Stimulated activated CD4-positive, alpha-beta T cell treated with anti-CD3 and anti-CD28 coated beads, Interleukin-4, amount 100 ng/mL, for 1 hour (primary cell): ENCODE measurements around the gene COX8A.
"Not testable (repeated sequence)": the region's sequence is repeated elsewhere in the genome, so short reads cannot be mapped to it uniquely, and the experiment has no call there.

Experiments
- DNase-seq: peaks from one replicate; pipeline ENCODE4 v3.0.0-alpha.2; 2020

The COX8A gene

DNA sequence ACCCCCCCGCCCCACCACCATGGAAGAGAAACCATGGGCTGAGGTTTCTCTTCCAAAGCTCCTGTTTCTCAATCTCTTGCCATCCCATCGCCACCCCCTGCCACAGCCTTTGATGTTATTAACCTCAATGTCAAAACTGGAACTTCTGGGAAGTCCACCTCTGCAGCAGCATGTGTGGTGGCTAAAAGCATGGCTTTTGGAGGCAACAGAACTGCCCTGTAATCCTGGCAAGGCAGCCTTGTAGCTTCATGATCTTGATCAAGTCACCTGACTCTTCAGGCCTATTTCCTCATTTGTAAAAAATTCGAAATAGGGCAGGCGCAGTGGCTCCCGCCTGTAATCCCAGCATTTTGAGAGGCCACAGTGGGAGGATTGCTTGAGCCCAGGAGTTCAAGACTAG is 3.5 kb upstream of the COX8A start:
- DNase-seq: no peak

DNA sequence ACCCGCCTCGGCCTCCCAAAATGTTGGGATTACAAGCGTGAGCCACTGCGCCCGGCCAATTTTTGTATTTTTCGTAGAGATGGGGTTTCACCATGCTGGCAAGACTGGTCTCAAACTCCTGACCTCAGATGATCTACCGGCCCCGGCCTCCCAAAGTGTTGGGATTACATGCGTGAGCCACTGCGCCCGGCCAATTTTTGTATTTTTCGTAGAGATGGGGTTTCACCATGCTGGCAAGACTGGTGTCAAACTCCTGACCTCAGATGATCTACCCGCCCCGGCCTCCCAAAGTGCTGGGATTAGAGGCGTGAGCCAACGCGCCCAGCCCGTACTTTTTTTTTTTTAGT is 535 bp upstream of the COX8A start:
- not testable (repeated sequence) for DNase-seq

DNA sequence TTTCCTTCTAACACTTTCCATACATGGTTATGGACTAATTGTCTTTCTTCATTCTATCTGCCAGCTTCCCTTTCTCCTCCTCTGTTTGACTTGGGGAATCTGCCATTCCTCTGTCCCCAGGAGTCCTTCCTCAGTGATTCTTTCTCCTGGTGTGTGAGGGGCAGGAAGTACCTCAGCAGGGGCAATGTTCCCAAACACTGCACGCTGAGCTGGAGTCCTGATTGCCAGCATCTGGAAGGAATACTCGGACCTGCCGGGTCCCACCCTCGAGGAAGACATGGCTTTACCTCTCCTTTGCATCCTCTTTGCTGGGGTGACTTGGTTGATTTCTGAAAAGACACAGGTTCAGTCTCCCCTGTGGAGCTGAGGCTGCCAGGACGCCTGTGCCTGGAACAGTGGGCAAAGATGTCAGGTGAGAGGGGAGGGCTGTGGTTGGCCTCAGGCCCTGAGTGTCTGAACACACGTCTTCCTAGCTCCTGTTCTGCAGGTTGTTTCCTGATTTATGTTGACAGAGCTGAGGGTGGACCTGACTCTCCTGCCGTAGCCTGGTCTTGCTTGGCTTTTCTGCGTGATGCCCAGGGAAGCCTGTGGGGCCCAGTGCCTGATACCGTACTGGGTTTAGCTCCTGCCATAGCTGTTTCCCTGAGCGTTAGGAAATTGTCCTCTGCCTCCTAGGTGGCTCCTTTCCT is 4.3 kb downstream of the COX8A start:
- no peak for DNase-seq

DNA sequence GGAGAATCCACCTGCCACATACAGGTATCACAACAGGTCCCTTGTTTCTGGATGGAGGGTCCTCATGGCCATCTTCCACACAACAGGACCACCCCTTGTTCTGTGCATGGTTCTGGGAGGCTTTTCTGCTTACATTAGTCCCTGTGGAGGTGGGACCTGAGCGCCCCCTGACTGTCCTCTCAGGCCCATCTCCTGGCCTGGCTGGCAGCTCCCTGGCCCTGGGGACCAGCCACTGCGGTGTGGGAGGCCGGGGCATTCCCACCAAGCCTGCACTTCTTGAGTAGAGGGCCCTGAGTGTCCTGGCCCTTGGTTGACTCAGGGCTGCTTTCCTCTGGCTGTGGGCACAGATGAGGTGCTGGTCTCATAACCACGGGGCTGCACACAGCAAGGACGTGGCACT is 5.0 kb downstream of the COX8A start:
- no peak for DNase-seq

DNA sequence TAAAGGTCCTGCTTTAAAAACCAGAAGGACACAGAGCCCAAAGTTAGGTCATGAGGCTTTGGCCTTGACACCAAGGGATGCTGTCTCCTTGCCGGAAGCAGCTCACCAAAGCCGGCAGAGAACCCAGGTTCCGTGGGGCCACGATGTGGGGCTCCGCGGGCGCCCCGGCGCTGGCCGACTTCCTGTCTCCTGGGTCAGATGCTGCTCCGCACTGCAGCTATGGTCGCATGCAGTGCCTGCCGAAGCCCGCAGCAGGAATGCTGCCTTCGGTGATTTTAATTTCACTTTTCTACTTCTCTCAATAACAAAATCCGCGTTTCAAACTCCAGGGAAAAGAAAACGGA is 11.4 kb downstream of the COX8A start:
- peak; percentile 69 for DNase-seq

DNA sequence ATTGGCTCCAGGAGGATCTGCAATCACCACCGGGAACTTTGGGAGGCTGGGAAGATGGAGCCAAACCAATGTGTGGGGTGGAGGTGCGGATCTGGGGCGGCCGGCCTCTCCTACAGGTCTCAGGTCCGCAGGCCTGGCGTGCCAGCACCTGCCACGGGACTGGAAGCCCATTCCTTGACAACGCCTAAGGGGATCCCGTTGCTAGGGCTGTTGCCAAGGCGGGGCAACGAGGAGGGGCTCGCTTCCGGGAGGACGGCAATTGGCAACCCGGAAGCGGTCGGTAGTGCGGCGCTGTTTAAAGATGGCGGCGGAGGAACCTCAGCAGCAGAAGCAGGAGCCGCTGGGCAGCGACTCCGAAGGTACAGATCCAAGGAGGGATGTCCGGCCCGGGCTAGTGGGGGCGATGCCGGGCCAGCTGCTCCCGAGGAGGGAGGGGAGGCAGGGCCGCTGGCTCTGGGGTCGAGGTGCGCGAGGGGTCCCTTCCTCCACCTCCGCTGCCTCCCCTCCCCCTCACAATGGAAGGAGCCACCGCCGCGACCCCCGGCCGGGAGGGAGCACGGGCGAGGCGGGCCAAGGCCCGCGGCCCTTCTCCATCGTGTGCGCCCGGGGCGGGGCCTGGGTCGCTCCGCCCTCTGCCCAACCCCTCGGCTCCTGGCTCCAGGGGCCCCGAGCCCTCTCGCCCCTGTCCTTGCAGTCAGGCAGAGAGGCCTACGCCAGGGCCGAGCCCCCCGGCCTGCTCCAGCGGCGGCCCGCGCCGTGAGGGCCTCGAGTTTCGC is 11.9 kb downstream of the COX8A start, which contains the start of gene OTUB1:
TSS of gene OTUB1 (plus strand) at position 283 of the 776 bp plus-strand sequence. CDS start at position 302, 19 bp downstream.
- DNase-seq: peak; percentile 89

DNA sequence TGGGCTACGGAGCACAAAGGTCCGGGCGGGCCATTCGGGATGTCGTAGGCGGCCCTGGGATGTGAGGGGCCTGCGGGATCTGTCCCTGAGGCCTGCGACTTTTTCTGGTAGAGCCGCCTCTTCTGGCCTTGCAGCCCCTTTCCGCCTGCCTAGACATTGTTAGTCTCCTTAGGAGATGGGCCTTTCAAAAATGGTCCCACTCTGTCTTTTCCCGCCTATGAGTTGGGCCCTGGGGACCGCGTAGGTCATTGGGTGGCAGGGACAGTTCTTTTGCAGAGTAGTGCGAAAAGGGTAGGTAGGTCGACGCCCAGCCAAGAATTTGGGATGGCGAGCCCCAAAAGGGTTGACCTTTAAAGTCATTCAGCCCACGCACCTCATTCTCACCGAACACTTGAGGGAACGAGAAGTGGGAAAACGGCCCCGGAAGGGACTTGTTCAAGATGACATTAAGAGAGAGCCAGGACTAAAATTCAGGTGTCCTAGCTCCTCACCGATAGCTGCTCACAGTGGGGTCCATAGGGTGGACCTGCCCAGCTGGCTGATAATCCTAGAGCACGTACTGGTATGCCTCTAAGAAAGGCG is 12.6 kb downstream of the COX8A start:
- DNase-seq: no peak

DNA sequence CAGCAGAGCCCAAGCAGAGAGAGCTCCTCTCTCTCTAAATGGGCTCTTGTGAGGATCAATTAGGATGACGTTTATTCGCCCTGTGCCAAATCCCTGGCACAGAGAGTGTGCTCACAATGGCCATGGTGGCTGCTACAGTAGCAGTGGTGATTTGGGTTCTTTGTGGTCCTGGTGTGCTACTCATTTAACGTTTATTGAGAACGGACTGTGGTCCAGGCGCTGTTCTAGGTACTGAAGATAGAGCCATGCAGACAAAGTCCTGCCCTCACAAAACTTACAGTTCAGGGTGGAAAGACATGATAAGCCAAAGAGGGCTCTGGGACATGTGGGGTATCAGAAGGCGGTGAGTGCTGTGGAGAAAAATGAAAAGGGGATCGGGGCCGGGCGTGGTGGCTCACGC is 17.1 kb downstream of the COX8A start:
- DNase-seq: no peak

DNA sequence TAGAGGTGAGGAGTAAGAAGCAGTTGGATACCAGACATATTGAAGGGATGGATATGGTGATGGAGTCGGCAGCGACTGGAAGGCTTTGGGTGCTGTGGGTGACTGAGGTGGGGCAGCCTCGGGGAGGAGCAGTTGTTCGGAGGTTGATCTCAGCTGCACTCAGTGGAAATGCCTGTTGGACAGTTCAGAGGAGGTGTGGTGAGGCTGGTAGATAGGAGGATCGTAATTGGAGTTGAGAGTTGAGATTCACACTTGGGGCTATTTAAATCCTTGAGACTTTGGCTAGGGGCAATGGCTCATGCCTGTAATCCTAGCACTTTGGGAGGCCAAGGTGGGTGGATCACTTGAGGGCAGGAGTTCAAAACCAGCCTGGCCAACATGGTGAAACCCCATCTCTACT is 18.7 kb downstream of the COX8A start:
- DNase-seq: no peak

DNA sequence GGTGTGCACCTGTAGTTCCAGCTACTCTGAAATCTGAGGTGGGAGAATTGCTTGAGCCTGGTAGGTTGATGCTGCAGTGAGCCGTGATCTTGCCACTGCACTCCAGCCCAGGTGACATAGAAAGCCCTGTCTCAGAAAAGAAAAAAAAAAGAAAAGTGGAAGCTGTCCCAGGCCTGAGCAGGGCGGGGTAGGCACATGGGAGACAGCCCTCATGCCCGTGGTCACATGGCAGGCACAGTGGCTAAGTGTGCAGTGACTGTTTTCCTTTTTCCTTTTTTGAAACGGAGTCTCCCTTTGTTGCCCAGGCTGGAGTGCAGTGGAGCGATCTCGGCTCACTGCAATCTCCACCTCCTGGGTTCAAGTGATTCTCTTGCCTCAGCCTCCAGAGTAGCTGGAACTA is 19.6 kb downstream of the COX8A start:
- no peak for DNase-seq

DNA sequence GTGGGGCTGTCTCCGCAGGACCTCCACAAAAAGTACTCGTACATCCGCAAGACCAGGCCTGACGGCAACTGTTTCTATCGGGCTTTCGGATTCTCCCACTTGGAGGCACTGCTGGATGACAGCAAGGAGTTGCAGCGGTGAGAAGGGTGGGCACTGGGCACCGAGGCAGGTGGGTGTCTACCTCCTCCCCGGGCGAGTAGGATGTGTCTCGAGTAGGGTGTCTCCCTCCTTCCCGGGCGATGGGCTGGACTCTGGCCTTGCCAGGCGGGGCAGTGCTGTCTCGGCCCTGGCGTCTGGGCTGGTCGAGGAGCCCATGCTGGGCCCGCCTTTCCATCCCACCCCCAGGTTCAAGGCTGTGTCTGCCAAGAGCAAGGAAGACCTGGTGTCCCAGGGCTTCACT is 22.1 kb downstream of the COX8A start:
- DNase-seq: no peak

DNA sequence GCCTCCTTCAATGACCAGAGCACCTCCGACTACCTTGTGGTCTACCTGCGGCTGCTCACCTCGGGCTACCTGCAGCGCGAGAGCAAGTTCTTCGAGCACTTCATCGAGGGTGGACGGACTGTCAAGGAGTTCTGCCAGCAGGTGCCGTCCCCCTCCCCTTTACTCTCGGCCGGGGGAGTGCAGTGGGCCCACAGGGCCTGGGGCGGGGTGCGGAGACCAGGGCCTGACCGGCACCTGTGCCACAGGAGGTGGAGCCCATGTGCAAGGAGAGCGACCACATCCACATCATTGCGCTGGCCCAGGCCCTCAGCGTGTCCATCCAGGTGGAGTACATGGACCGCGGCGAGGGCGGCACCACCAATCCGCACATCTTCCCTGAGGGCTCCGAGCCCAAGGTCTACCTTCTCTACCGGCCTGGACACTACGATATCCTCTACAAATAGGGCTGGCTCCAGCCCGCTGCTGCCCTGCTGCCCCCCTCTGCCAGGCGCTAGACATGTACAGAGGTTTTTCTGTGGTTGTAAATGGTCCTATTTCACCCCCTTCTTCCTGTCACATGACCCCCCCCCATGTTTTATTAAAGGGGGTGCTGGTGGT is 22.8 kb downstream of the COX8A start:
- DNase-seq: no peak

DNA sequence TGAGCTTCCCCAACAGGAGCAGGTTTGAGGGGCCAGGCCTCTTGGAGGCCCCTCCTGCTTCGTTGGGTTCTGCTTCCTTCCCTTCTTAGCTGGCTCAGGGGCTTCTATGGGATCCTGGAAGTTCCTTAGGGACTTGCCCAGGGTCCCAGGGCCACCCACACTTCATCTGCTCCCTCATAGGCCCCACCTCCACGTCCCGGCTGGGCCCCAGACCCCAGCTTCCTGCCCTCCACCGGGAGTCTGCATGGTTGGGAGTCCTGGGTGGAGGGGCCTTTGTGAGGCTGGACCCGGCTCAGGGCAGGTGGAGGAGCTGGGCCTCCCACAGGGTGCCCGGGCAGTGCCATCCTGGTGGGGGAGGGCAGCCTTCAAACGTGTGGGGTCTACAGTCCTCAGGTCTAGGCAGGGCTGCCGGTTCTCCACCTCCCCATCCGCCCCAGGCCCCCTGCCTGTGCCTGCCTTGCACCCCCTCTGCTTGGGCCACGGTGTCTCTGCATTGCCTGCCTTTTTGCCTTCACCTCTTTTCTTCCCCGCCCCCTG is 23.4 kb downstream of the COX8A start:
- DNase-seq: no peak

DNA sequence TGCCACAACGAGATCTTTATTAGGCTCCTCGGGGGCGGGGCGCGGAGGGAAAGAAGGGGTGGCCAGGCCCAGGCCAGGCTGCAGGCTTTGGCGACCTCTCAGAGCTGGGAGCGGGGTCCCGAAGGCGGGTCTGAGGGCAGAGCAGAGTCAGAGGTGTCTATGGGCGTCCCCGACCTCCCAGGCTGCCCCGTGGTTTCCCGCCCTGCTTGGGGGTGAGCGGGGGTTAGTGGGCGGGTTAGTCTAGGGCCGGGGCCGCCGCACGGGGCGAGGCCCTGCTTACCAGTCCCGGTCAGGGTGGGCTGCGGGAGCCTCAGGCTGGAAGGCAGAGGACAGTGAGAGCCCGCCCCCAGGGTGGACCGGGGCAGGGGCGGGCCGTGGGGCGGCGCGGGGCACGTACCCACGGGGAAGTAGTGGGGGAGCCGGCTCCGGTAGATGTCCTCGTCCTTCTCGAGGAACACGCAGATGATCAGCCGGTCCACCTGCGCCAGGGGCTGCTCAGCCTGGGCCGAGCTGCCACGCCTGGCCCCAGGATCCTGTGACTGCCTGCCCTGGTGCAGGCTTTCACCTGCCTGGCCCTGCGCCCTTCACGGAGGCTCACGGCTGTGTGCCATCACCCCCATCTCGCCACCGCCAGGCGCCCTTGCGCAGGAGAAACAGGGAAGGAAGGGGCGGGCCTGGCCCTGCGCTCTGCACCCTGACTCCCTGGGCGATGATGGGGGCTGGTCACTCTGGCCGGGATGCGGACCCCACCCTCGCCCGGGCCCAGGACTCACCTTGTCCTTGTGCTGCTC is 24.3 kb downstream of the COX8A start:
- DNase-seq: no peak

DNA sequence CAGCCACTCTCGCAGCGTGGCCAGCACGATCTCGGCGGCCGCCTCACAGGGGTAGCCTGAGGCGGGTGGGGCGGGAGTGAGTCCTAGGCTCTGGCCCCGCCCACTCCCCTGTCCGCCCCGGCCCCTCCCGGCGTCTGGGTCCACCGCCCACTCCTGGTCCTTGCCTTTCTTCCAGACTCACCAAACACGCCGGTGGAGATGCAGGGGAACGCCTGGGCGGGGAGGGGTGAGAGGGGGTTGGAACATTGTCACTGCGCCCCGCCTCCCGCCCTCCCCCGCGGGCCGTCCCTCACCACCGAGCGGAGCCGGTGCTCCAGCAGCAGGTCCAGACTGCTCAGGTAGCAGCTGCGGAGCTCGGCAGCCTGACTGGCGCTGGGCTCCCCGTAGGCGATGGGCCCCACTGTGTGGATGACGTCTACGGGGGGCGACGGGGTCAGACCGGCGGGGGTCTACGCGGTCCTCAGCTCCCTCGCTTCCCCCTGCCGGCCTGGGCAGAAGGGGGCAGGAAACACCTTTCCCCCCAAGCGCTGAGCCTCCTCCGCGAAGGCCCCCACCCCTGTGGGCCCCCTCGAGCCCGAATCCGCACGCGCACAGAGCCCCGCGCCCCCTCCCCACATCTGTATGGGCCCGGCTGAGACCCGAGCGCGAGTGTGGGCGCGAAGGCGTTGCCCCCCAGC is 25.1 kb downstream of the COX8A start:
- peak; percentile 73 for DNase-seq

DNA sequence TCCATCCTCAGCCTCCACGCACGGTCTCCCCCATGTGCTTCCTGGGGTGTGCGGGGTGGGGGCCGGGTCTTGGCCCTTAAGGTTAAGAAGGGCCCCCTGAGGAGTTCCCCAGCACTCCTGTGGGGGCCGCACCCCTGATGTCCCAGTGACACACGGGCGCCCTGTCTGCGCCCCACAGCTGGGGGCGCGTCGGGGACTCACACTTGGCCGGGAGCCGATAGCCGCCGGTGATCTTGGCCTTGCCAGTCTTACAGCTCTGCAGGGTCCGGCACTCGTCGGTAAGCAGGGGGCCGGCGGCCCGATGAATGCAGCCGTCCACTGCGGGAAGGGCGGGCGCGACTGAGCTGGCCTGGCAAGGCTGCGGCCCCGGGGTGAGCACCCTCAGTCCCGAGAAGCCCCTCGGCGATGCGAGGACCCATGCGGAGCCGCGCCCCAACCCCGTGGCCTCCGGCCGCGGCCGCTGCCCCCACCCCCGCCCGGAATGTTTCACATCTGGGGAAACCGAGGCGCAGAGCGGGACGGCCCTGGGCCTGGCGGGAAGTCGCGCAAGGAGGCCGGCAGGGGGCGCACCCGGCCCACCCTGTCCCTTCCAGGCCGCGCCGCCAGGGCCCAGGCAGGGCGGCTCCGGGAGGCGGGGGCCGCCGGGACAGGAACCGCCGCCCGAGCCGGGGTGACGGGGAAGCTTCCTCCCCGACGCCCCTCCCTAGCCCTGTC is 25.8 kb downstream of the COX8A start:
- DNase-seq: peak; percentile 73

DNA sequence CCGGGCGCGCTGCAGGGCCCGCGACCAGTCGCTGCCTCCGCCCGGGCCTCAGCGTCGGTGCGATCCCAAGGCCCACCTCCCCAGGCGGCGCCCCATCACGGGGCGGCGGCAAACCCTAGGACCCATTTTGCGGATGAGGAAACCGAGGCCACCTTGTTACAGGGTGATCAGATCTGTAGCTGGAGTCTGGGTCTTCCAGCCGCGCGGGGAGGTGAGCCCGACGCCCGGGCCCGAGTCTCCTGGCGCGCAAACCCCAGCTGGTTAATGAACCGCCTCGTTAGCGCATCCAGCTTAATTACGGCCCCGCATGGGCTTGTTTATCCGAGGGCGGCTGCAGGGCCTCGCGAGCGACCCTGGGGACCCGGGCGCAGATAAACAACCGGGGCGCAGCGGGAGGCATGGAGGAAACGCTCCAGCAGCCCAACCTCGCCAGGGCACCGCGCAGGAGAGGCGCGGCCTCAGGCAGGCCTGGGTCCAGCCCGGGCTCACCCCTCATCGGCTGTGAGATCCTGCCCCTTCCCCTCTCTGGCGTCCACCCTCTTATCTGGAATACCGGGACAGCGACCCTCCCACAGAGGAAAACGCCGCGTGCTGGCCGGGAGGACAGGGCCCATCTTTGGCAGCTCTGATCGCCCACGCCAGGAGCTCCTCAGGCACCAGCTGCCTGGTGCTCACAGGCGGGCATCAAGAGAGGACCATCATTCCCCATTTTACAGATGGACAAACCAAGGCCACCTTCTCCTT is 26.5 kb downstream of the COX8A start:
- DNase-seq: no peak

DNA sequence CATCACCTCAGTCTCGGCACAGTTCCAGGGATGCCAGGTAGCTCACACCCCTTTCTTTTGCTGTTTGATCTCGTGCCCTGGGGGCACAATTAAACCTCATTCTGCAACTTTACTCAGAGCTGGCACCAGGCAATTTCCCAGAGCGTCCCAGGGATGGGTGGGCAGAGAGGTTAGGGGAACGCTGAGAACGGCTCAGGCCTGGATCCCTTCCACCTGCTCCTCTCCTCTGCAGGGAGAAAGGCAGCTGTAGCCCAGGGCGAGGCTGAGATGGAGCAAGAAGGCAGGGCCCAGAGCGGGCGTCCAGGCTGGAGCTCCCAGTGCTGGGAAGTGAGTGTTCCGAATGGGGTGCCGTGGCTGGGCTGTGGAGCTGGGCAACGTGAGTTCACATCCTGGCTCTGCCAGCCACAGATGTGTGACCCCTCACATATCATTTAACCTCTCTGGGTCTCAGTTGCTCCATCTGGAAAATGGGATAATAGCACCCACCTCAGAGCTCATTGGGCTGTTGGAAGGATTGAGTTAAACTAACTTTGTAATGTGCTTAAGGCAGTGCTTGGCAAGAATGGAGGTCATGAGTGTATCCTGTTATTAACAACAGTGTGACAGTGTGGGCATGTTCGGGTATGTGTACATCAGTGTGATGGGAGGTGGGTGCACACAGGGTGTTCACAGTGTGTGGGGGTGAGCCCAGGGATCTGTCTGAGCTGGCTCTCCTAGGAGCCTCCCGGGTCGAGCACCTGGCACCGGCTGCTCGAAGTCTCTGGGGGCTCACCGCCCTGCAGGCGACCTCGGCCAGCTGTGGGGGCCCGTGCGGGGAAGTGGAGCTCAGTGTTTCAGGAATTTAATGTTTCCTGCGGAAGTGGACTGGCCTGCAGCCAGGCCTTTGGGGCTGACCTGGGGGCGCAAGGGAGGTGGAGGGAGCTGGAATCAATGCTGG is 27.3 kb downstream of the COX8A start:
- DNase-seq: no peak

DNA sequence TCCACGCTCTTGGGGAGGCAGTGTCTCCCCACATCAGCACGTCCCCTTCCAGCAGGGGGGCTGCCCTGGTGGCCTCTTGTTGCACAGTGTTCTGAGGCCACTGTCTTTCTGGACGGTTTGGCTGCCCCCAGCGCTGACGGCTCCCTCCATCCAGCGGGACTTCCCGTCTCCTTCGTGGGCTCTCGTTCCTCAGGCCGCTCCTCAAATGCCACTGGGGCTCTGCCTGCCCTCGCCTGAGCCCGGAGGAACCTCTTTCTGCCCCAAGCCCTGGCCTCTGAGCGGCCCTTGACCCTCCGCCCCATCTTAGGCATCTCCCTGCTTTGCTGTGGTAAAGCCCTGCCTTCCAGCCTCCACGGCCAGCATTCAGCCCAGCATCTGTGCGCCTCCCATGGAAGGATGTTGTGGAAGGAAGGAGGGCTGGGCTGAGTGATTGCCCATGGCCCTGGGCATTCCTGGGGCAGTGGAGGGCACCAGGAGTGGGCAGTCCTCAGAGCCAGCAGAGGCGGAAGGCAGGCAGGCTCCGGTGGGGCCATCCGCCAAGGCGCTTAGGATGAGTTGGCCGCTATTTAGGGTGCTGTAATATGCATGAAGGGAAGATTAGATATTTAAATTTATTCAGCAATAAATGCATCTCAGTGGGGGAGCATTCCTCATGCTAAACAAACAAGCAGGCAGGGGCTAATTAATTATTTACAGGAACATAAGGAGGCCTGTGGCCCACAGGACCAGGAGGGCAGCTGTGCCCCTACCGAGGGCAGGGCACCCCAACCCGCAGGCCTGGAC is 29.6 kb downstream of the COX8A start:
- DNase-seq: no peak
